GM23338 (cell line): ENCODE results near the gene HP. TPM values are rescaled to one million over a fixed set of nuclear protein-coding genes. Genes with fewer than 3 reads are reported as not detected.

Experiments used
- ATAC-seq: fragments of 200-7000 bp; cut with Tn5 transposase; 3 replicates; pipeline ENCODE4 v1.9.1; 2020
- DNase-seq: peaks from one replicate; pipeline ENCODE4 v3.0.0-alpha.2; 2015; ENCODE audit warnings: low spot score
- H2AFZ ChIP-seq: fragments of 200-600 bp; sonication (generic); 2 replicates; pipeline ENCODE4 v1.8.0; 2016; ENCODE audit warnings: antibody characterized with exemption, mild to moderate bottlenecking, moderate library complexity
- H3F3A ChIP-seq: fragments of 200-600 bp; sonication (generic); replicated peaks from 2 replicates; pipeline ENCODE4 v1.8.0; 2017; ENCODE audit warnings: antibody characterized with exemption, mixed run types, low read depth
- H3K27ac ChIP-seq: fragments of 200-600 bp; sonication (generic); 2 replicates; pipeline ENCODE4 v1.6.1; 2016; ENCODE audit warnings: low read depth
- H3K27me3 ChIP-seq: fragments of 200-600 bp; sonication (generic); 2 replicates; pipeline ENCODE4 v1.8.0; 2016; ENCODE audit warnings: mild to moderate bottlenecking, mixed run types, moderate library complexity; ENCODE audit not compliant: insufficient read depth
- H3K36me3 ChIP-seq: fragments of 200-600 bp; sonication (generic); 2 replicates; pipeline ENCODE4 v1.8.0; 2016; ENCODE audit warnings: mild to moderate bottlenecking; ENCODE audit not compliant: insufficient read depth
- H3K4me1 ChIP-seq: fragments of 200-600 bp; sonication (generic); 2 replicates; pipeline ENCODE4 v1.8.0; 2016; ENCODE audit warnings: mild to moderate bottlenecking, moderate library complexity; ENCODE audit not compliant: insufficient read depth
- H3K4me2 ChIP-seq: fragments of 200-600 bp; sonication (generic); 2 replicates; pipeline ENCODE4 v1.7.1; 2017; ENCODE audit warnings: mixed run types
- H3K4me3 ChIP-seq: fragments of 200-600 bp; sonication (generic); 2 replicates; pipeline ENCODE4 v1.6.1; 2016; ENCODE audit warnings: mixed run types
- H3K79me2 ChIP-seq: fragments of 200-600 bp; sonication (generic); replicated peaks from 2 replicates; pipeline ENCODE4 v1.8.0; 2017; ENCODE audit warnings: mild to moderate bottlenecking; ENCODE audit not compliant: insufficient read depth
- H3K9me2 ChIP-seq: fragments of 200-600 bp; sonication (generic); 2 replicates; pipeline ENCODE4 v1.8.0; 2017; ENCODE audit not compliant: insufficient read depth
- H4K20me1 ChIP-seq: fragments of 200-600 bp; sonication (generic); replicated peaks from 2 replicates; pipeline ENCODE4 v1.8.0; 2017; ENCODE audit warnings: mild to moderate bottlenecking; ENCODE audit not compliant: insufficient read depth
- H3K27ac Mint-ChIP-seq: 2 replicates; pipeline ENCODE4 v1.8.0; 2020; ENCODE audit warnings: inconsistent platforms, mild to moderate bottlenecking, moderate library complexity, mixed read lengths
- H3K27me3 Mint-ChIP-seq: 3 replicates; pipeline ENCODE4 v1.8.0; 2022; ENCODE audit warnings: low read depth, mild to moderate bottlenecking, moderate library complexity, mixed read lengths, inconsistent platforms; ENCODE audit not compliant: insufficient read depth, poor library complexity
- H3K36me3 Mint-ChIP-seq: 3 replicates; pipeline ENCODE4 v1.8.0; 2021; ENCODE audit warnings: low read depth, mild to moderate bottlenecking, inconsistent platforms, moderate library complexity, mixed read lengths
- H3K4me1 Mint-ChIP-seq: 3 replicates; pipeline ENCODE4 v1.8.0; 2020; ENCODE audit warnings: mild to moderate bottlenecking, inconsistent platforms, mixed read lengths
- H3K4me3 Mint-ChIP-seq: 3 replicates; pipeline ENCODE4 v1.8.0; 2021; ENCODE audit warnings: moderate library complexity, mild to moderate bottlenecking, inconsistent platforms, mixed read lengths
- H3K9me3 Mint-ChIP-seq: 3 replicates; pipeline ENCODE4 v1.8.0; 2020; ENCODE audit warnings: moderate library complexity, mild to moderate bottlenecking, inconsistent platforms, mixed read lengths
- EZH2 ChIP-seq: fragments of 200-600 bp; sonication (generic); IDR thresholded peaks from one replicate; pipeline ENCODE4 v1.8.0; 2017; ENCODE audit warnings: antibody characterized with exemption, mild to moderate bottlenecking, low read depth; ENCODE audit not compliant: unreplicated experiment
- EZH2phosphoT487 ChIP-seq: fragments of 200-600 bp; sonication (generic); IDR thresholded peaks from one replicate; pipeline ENCODE4 v1.8.1; 2018; ENCODE audit warnings: antibody characterized with exemption; ENCODE audit not compliant: unreplicated experiment
- POLR2AphosphoS5 ChIP-seq: IDR thresholded peaks from 2 replicates; pipeline ENCODE4 v1.6.1; 2016; ENCODE audit warnings: antibody characterized with exemption, low read depth
- STAT1 ChIP-seq: IDR thresholded peaks from one replicate; pipeline ENCODE4 v1.6.1; 2016; ENCODE audit warnings: antibody characterized with exemption; ENCODE audit not compliant: unreplicated experiment
- ZNF114 ChIP-seq: fragments of 250-450 bp; sonication (Bioruptor Pico); IDR thresholded peaks from 2 replicates; pipeline ENCODE4 v1.5.0; 2020; ENCODE audit warnings: mild to moderate bottlenecking, moderate library complexity
- ZNF331 ChIP-seq: fragments of 250-450 bp; sonication (Bioruptor Pico); IDR thresholded peaks from 2 replicates; pipeline ENCODE4 v1.5.0; 2020; ENCODE audit warnings: low read depth, mild to moderate bottlenecking, moderate library complexity
- polyA plus RNA-seq: library from polyadenylated mRNA; unstranded; fragments of >200 nt; fragmentation: Nextera tagmentation; extraction: Ambion mirVana; gene quantifications from 2 replicates; pipeline ENCODE4 v1.2.1, GENCODE V29; 2016
- total RNA-seq: library from RNA; depleted of rRNA; stranded (reverse); fragments of >200 nt; shearing (Covaris generic); gene quantifications from 2 replicates; pipeline ENCODE4 v1.2.3, GENCODE V29; 2014
- TF ChIP-seq, protein P1 (sequence below): fragments of 250-450 bp; sonication (Bioruptor Pico); IDR thresholded peaks from 2 replicates; pipeline ENCODE4 v1.5.0; 2020; ENCODE audit warnings: mild to moderate bottlenecking, moderate library complexity
- TF ChIP-seq, protein P2 (sequence below): IDR thresholded peaks from one replicate; pipeline ENCODE4 v1.6.1; 2018; ENCODE audit warnings: antibody characterized with exemption; ENCODE audit not compliant: unreplicated experiment
- TF ChIP-seq, protein P3 (sequence below), 2 experiments: fragments of 200-600 bp in 1 of 2; sonication (generic) in 1 of 2; conservative IDR thresholded peaks; 2 replicates each; pipeline versions ENCODE4 v1.5.1 to v1.6.1; 2016 to 2017; ENCODE audit warnings: antibody characterized with exemption in 2 of 2, low read depth in 2 of 2, mild to moderate bottlenecking in 2 of 2, moderate library complexity in 1 of 2

The HP gene
- total and polyA plus RNA-seq, 2 experiments from 2014 or later: 0.26 TPM; not detected in 1

DNA sequence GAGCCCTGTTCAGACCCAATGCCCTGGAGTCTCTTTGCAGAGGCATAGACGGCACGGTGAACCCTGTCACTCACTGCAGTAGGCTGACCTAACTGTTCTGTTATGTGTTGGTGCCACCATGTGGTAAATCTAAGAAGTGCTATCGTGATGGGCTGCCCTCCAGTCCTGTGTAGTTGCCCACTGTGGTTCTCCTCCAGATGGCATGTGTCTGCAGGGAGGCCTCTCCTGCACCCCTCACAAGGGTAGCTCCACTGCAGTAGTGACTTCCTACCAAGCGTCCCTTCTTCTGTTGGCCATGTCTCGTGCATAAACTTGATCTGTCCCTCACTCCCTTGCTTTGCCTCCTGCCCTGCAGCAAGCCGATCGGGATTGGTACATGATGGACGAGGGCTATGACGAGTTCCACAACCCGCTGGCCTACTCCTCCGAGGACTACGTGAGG lies 45.1 kb downstream of the HP start:
- peaks cover 80% of the 10 kb centered on the region for H3K36me3 Mint-ChIP-seq
- H3K36me3 ChIP-seq: peaks cover 3% of the 10 kb centered on the region

DNA sequence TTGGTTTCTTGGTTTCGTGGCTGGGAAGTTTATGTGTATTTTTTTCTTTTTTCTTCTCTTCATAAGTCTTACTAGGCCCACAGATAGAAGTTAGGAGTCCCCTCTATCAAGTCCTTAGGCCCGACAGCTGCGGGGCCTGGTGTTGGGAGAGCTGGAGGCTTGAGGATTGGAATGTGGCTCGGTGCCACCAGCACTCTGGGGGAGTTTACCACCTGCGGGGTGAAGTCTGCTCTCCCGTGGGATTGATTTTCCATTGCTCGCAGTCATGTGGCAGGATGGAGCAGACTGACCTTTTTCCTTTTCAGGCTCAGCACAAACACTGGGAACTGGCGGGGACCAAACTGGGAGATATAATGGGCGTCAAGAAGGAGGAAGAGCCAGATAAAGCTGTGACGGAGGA lies 46.9 kb downstream of the HP start:
- Mint-ChIP-seq H3K9me3 (no peaks in the 10 kb centered on the region), H3K36me3 (peaks cover 92% of the 10 kb centered on the region), H3K27ac (no peak overlapping the region), H3K4me3 (no peak overlapping the region), H3K4me1 (no peaks in the 10 kb centered on the region), H3K27me3 (peaks cover 4% of the 10 kb centered on the region)
- DNase-seq (no peak), ATAC-seq (no peak)
- H3K4me2 ChIP-seq: no peak overlapping the region
- H3K36me3 ChIP-seq: peaks cover 11% of the 10 kb centered on the region
- no peak overlapping the region for H3K27ac ChIP-seq
- no peaks in the 10 kb centered on the region for H3K4me1 ChIP-seq
- no peaks in the 10 kb centered on the region; the same call in 1 of the 2 replicates for H4K20me1 ChIP-seq
- no peaks in the 10 kb centered on the region for H3K9me2 ChIP-seq
- no peak overlapping the region for H2AFZ ChIP-seq
- H3K4me3 ChIP-seq: no peak overlapping the region
- no peaks in the 10 kb centered on the region for H3F3A ChIP-seq
- no peaks in the 10 kb centered on the region; the same call in 1 of the 2 replicates for H3K79me2 ChIP-seq
- no peaks in the 10 kb centered on the region for H3K27me3 ChIP-seq
- TF ChIP-seq ZNF331 (CRISPR knock-in tag) (no peak), POLR2AphosphoS5 (no peak), STAT1 (no peak), EZH2phosphoT487 (no peak), EZH2 (no peak), ZNF114 (CRISPR knock-in tag) (no peak)
- TF ChIP-seq, protein P1, sequence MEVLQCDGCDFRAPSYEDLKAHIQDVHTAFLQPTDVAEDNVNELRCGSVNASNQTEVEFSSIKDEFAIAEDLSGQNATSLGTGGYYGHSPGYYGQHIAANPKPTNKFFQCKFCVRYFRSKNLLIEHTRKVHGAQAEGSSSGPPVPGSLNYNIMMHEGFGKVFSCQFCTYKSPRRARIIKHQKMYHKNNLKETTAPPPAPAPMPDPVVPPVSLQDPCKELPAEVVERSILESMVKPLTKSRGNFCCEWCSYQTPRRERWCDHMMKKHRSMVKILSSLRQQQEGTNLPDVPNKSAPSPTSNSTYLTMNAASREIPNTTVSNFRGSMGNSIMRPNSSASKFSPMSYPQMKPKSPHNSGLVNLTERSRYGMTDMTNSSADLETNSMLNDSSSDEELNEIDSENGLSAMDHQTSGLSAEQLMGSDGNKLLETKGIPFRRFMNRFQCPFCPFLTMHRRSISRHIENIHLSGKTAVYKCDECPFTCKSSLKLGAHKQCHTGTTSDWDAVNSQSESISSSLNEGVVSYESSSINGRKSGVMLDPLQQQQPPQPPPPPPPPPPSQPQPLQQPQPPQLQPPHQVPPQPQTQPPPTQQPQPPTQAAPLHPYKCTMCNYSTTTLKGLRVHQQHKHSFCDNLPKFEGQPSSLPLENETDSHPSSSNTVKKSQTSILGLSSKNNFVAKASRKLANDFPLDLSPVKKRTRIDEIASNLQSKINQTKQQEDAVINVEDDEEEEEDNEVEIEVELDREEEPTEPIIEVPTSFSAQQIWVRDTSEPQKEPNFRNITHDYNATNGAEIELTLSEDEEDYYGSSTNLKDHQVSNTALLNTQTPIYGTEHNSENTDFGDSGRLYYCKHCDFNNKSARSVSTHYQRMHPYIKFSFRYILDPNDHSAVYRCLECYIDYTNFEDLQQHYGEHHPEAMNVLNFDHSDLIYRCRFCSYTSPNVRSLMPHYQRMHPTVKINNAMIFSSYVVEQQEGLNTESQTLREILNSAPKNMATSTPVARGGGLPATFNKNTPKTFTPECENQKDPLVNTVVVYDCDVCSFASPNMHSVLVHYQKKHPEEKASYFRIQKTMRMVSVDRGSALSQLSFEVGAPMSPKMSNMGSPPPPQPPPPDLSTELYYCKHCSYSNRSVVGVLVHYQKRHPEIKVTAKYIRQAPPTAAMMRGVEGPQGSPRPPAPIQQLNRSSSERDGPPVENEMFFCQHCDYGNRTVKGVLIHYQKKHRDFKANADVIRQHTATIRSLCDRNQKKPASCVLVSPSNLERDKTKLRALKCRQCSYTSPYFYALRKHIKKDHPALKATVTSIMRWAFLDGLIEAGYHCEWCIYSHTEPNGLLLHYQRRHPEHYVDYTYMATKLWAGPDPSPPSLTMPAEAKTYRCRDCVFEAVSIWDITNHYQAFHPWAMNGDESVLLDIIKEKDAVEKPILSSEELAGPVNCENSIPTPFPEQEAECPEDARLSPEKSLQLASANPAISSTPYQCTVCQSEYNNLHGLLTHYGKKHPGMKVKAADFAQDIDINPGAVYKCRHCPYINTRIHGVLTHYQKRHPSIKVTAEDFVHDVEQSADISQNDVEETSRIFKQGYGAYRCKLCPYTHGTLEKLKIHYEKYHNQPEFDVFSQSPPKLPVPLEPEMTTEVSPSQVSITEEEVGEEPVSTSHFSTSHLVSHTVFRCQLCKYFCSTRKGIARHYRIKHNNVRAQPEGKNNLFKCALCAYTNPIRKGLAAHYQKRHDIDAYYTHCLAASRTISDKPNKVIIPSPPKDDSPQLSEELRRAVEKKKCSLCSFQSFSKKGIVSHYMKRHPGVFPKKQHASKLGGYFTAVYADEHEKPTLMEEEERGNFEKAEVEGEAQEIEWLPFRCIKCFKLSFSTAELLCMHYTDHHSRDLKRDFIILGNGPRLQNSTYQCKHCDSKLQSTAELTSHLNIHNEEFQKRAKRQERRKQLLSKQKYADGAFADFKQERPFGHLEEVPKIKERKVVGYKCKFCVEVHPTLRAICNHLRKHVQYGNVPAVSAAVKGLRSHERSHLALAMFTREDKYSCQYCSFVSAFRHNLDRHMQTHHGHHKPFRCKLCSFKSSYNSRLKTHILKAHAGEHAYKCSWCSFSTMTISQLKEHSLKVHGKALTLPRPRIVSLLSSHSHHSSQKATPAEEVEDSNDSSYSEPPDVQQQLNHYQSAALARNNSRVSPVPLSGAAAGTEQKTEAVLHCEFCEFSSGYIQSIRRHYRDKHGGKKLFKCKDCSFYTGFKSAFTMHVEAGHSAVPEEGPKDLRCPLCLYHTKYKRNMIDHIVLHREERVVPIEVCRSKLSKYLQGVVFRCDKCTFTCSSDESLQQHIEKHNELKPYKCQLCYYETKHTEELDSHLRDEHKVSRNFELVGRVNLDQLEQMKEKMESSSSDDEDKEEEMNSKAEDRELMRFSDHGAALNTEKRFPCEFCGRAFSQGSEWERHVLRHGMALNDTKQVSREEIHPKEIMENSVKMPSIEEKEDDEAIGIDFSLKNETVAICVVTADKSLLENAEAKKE (CRISPR knock-in tag): no peak
- TF ChIP-seq, protein P2, sequence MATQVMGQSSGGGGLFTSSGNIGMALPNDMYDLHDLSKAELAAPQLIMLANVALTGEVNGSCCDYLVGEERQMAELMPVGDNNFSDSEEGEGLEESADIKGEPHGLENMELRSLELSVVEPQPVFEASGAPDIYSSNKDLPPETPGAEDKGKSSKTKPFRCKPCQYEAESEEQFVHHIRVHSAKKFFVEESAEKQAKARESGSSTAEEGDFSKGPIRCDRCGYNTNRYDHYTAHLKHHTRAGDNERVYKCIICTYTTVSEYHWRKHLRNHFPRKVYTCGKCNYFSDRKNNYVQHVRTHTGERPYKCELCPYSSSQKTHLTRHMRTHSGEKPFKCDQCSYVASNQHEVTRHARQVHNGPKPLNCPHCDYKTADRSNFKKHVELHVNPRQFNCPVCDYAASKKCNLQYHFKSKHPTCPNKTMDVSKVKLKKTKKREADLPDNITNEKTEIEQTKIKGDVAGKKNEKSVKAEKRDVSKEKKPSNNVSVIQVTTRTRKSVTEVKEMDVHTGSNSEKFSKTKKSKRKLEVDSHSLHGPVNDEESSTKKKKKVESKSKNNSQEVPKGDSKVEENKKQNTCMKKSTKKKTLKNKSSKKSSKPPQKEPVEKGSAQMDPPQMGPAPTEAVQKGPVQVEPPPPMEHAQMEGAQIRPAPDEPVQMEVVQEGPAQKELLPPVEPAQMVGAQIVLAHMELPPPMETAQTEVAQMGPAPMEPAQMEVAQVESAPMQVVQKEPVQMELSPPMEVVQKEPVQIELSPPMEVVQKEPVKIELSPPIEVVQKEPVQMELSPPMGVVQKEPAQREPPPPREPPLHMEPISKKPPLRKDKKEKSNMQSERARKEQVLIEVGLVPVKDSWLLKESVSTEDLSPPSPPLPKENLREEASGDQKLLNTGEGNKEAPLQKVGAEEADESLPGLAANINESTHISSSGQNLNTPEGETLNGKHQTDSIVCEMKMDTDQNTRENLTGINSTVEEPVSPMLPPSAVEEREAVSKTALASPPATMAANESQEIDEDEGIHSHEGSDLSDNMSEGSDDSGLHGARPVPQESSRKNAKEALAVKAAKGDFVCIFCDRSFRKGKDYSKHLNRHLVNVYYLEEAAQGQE: no peak

More for the DNA sequence above, 45.1 kb downstream of the HP start:
- Histone ChIP-seq H2AFZ (no peak overlapping the region), H3K4me1 (peaks cover 7% of the 10 kb centered on the region), H3K4me2 (no peak overlapping the region), H4K20me1 (peaks cover 6% of the 10 kb centered on the region; the same call in 1 of the 2 replicates), H3K9me2 (no peaks in the 10 kb centered on the region), H3K27me3 (no peaks in the 10 kb centered on the region), H3K27ac (no peak overlapping the region), H3K79me2 (peaks cover 17% of the 10 kb centered on the region), H3F3A (no peaks in the 10 kb centered on the region), H3K4me3 (no peak overlapping the region)
- TF ChIP-seq, protein P3, sequence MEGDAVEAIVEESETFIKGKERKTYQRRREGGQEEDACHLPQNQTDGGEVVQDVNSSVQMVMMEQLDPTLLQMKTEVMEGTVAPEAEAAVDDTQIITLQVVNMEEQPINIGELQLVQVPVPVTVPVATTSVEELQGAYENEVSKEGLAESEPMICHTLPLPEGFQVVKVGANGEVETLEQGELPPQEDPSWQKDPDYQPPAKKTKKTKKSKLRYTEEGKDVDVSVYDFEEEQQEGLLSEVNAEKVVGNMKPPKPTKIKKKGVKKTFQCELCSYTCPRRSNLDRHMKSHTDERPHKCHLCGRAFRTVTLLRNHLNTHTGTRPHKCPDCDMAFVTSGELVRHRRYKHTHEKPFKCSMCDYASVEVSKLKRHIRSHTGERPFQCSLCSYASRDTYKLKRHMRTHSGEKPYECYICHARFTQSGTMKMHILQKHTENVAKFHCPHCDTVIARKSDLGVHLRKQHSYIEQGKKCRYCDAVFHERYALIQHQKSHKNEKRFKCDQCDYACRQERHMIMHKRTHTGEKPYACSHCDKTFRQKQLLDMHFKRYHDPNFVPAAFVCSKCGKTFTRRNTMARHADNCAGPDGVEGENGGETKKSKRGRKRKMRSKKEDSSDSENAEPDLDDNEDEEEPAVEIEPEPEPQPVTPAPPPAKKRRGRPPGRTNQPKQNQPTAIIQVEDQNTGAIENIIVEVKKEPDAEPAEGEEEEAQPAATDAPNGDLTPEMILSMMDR (conservative IDR thresholded peaks at IDR 0.05; ENCODE audit: low read depth in 2 of 2): peak; percentile 63 to 90
- TF ChIP-seq EZH2phosphoT487: no peak
- DNase-seq (peak; percentile 82), ATAC-seq (peak; percentile 98)
- Mint-ChIP-seq H3K4me3 (no peak overlapping the region), H3K27ac (no peak overlapping the region), H3K27me3 (peaks cover 4% of the 10 kb centered on the region), H3K9me3 (no peaks in the 10 kb centered on the region), H3K4me1 (peaks cover 6% of the 10 kb centered on the region; the same call in 2 of the 3 replicates)
